Endothelial cell of umbilical vein (primary cell): Measurements from ENCODE around the gene EEFSEC. TPM values are rescaled to one million over a fixed set of nuclear protein-coding genes. Genes with fewer than 3 reads are reported as not detected.

Source experiments
- BruUV-seq: library from RNA; stranded (reverse); fragments of 400-500 nt; replicated peaks from 2 replicates; lab custom pipeline; 2021; lab: Mats Ljungman, UMichigan
- CTCF ChIA-PET: fragments of 300-600, 350-600 bp; sonication (Branson Sonifier 250); formaldehyde crosslinking; loops from one replicate; lab custom pipeline; 2021; ENCODE audit warnings: antibody characterized with exemption, inconsistent platforms; lab: Charles Lee
- POLR2A ChIA-PET: fragments of 300-600, 350-600 bp; sonication (Branson Sonifier 250); formaldehyde crosslinking; loops from one replicate; lab custom pipeline; 2021; ENCODE audit warnings: antibody characterized with exemption, inconsistent platforms; lab: Charles Lee
- DNase-seq: peaks from one replicate; pipeline ENCODE4 v3.0.0-alpha.2; 2011; ENCODE audit warnings: low read depth, low spot score
- FAIRE-seq: peaks from 2 replicates; lab custom pipeline; 2011; peaks lifted over from hg19 to GRCh38; lab: Jason Lieb, UNC
- H2AFZ ChIP-seq: 2 replicates; pipeline ENCODE4 v1.6.0; 2012; ENCODE audit warnings: low read depth, low read length, control low read depth, inconsistent platforms
- H3K27ac ChIP-seq: 2 replicates; pipeline ENCODE4 v1.5.1; 2011; ENCODE audit warnings: low read depth, mild to moderate bottlenecking, control low read depth, low read length, moderate library complexity; ENCODE audit not compliant: insufficient read depth
- H3K27me3 ChIP-seq, 2 experiments: 2 replicates each; pipeline versions ENCODE4 v1.6.0 to v1.6.1; 2011; ENCODE audit warnings: low read length in 2 of 2, mixed read lengths in 1 of 2; ENCODE audit not compliant: control insufficient read depth in 2 of 2, insufficient read depth in 2 of 2
- H3K36me3 ChIP-seq, 2 experiments: 2 replicates in 1 of 2; 3 replicates in 1 of 2; pipeline ENCODE4 v1.5.1; 2011; ENCODE audit warnings: low read length in 2 of 2, mild to moderate bottlenecking in 1 of 2, moderate library complexity in 1 of 2; ENCODE audit not compliant: control insufficient read depth in 2 of 2, insufficient read depth in 2 of 2; ENCODE audit errors: extremely low read depth in 1 of 2
- H3K4me1 ChIP-seq: 3 replicates; pipeline ENCODE4 v1.5.1; 2011; ENCODE audit warnings: mild to moderate bottlenecking, low read length; ENCODE audit not compliant: control insufficient read depth, insufficient read depth; ENCODE audit errors: extremely low read depth
- H3K4me2 ChIP-seq: 2 replicates; pipeline ENCODE4 v1.6.1; 2011; ENCODE audit warnings: low read length, control low read depth, mixed read lengths; ENCODE audit not compliant: insufficient read depth
- H3K4me3 ChIP-seq, 3 experiments: fragments of 200-600 bp in 1 of 3; sonication (generic), shearing (Covaris generic) in 1 of 3; replicated peaks in 1 of 3; 2 replicates each; pipeline ENCODE4 v1.5.1; 2011 to 2016; ENCODE audit warnings: control low read depth in 3 of 3, low read length in 3 of 3, mild to moderate bottlenecking in 2 of 3, inconsistent platforms in 1 of 3, low read depth in 1 of 3, moderate library complexity in 1 of 3; ENCODE audit not compliant: insufficient read depth in 1 of 3
- H3K79me2 ChIP-seq: 2 replicates; pipeline ENCODE4 v1.6.0; 2012; ENCODE audit warnings: low read length, inconsistent platforms; ENCODE audit not compliant: control insufficient read depth, insufficient read depth
- H3K9ac ChIP-seq: replicated peaks from 2 replicates; pipeline ENCODE3; 2011; ENCODE audit warnings: low read length, control low read depth; ENCODE audit not compliant: insufficient read depth; ENCODE audit errors: extremely low read depth
- H3K9me1 ChIP-seq: replicated peaks from 3 replicates; pipeline ENCODE4 v1.6.0; 2011; ENCODE audit warnings: mild to moderate bottlenecking, low read length; ENCODE audit not compliant: control insufficient read depth, insufficient read depth; ENCODE audit errors: extremely low read depth
- H3K9me3 ChIP-seq: replicated peaks from 2 replicates; pipeline ENCODE4 v1.5.1; 2012; ENCODE audit warnings: low read length, inconsistent platforms; ENCODE audit not compliant: control insufficient read depth, insufficient read depth
- H4K20me1 ChIP-seq: replicated peaks from 2 replicates; pipeline ENCODE3; 2011; ENCODE audit warnings: mild to moderate bottlenecking, low read length; ENCODE audit not compliant: control insufficient read depth, insufficient read depth; ENCODE audit errors: extremely low read depth
- CTCF ChIP-seq, 2 donors: IDR thresholded peaks; 1 replicate in 1 of 2; 2 replicates in 1 of 2; pipeline ENCODE4 v1.5.1; 2011; ENCODE audit warnings: low read length in 2 of 2, mild to moderate bottlenecking in 2 of 2, moderate library complexity in 2 of 2, control low read depth in 1 of 2, inconsistent platforms in 1 of 2, low read depth in 1 of 2; ENCODE audit not compliant: insufficient read depth in 1 of 2; ENCODE audit errors: extremely low read depth in 1 of 2
- EZH2 ChIP-seq: IDR thresholded peaks from 2 replicates; pipeline ENCODE4 v1.6.1; 2012; ENCODE audit warnings: borderline replicate concordance, low read depth, mild to moderate bottlenecking, moderate library complexity, low read length, inconsistent platforms; ENCODE audit not compliant: severe bottlenecking
- FOS ChIP-seq: IDR thresholded peaks from 2 replicates; pipeline ENCODE4 v1.6.1; 2011; ENCODE audit warnings: mild to moderate bottlenecking, low read length, moderate library complexity, borderline replicate concordance; ENCODE audit not compliant: insufficient read depth
- GATA2 ChIP-seq: IDR thresholded peaks from 2 replicates; pipeline ENCODE4 v1.7.0; 2011; ENCODE audit warnings: low read depth, mild to moderate bottlenecking, moderate library complexity, mixed read lengths, low read length; ENCODE audit not compliant: insufficient read length, insufficient read depth
- JUN ChIP-seq: IDR thresholded peaks from 2 replicates; pipeline ENCODE4 v1.6.1; 2011; ENCODE audit warnings: borderline replicate concordance, low read depth; ENCODE audit not compliant: insufficient read length, insufficient read depth
- MAX ChIP-seq: IDR thresholded peaks from 2 replicates; pipeline ENCODE4 v1.6.1; 2011; ENCODE audit not compliant: insufficient read depth, insufficient read length
- MYC ChIP-seq: IDR thresholded peaks from one replicate; pipeline ENCODE4 v1.6.1; 2011; ENCODE audit warnings: mild to moderate bottlenecking, low read depth, low read length
- POLR2A ChIP-seq: IDR thresholded peaks from 2 replicates; pipeline ENCODE4 v1.6.1; 2012; ENCODE audit warnings: low read depth, mild to moderate bottlenecking, control low read depth, low read length
- POLR2AphosphoS5 ChIP-seq: IDR thresholded peaks from 2 replicates; pipeline ENCODE4 v1.6.1; 2012; ENCODE audit warnings: low read depth, mild to moderate bottlenecking, control low read depth, low read length, moderate library complexity; ENCODE audit not compliant: insufficient read depth
- dilution Hi-C: fragments of 300-500 bp; cut with MboI; formaldehyde crosslinking; loops from one replicate; pipeline ENCODE4 v1.15.0; 2019; ENCODE audit warnings: low sequenced_read_pairs; ENCODE audit not compliant: extremely low pct_ligation_motif_present
- intact Hi-C: fragments of 100-400 bp; cut with micrococcal nuclease; formaldehyde crosslinking; loops from one replicate; pipeline ENCODE4 v1.10.0; 2022
- polyA plus RNA-seq, 4 experiments: library from polyadenylated mRNA; depleted of rRNA in 3 of 4; stranded (reverse) in 3 of 4; unstranded in 1 of 4; fragments of >200 nt; gene quantifications; 2 replicates each; pipeline versions ENCODE4 v1.2.1 to v1.2.3, GENCODE V29; 2011 to 2012; ENCODE audit warnings: missing spikeins in 1 of 4
- total RNA-seq: library from RNA; stranded (reverse); gene quantifications from 2 replicates; pipeline ENCODE4 v1.2.3, GENCODE V29; 2021

Gene EEFSEC
- total and polyA plus RNA-seq, 2 donors (not counting 3 experiments of a cell fraction or from before 2014, with no cell fraction given) = 13.1 to 14.5 TPM

- FAIRE-seq = no peak
- no peaks in the 10 kb centered on the region for H4K20me1 ChIP-seq
- no peak overlapping the region for H3K9ac ChIP-seq
- no peaks in the 10 kb centered on the region for H3K27me3 ChIP-seq
- ChIA-PET CTCF (interaction anchor here (1.1 kb wide), 1 partner anchor 27 kb away, joined by 3 read pairs; no protein-coding TSS in a partner anchor), POLR2A (no interaction called here)
- H3K9me3 ChIP-seq = no peaks in the 10 kb centered on the region
- dilution Hi-C loops (no loop called here), intact Hi-C loops (no loop called here)
- H3K4me2 ChIP-seq = no peak overlapping the region
- H3K79me2 ChIP-seq = no peaks in the 10 kb centered on the region
- no peak overlapping the region for H2AFZ ChIP-seq
- no peak for DNase-seq
- H3K4me3 ChIP-seq = no peak overlapping the region
- TF ChIP-seq CTCF (IDR thresholded peaks at IDR 0.05; ENCODE audit: extremely low read depth in 1 of 2, insufficient read depth in 1 of 2, low read depth in 1 of 2, low read length in 2 of 2) = no peak
- H3K9me1 ChIP-seq = no peaks in the 10 kb centered on the region
- no TSS peak for BruUV-seq
- no peaks in the 10 kb centered on the region for H3K36me3 ChIP-seq
- no peak overlapping the region for H3K27ac ChIP-seq
- H3K4me1 ChIP-seq = peaks cover 11% of the 10 kb centered on the region
Observed at GRCh38 chr3:128339491-128340012, 186.3 kb downstream of the EEFSEC start.

- intact Hi-C loops = no loop called here
- no peaks in the 10 kb centered on the region for H3K9me1 ChIP-seq
- dilution Hi-C loops = no loop called here
- TF ChIP-seq MYC = no peak
- no peak for TF ChIP-seq POLR2A
- no peak for TF ChIP-seq FOS
- TF ChIP-seq POLR2AphosphoS5 = no peak
- no peak for TF ChIP-seq GATA2
- TF ChIP-seq JUN = no peak
- TF ChIP-seq CTCF (IDR thresholded peaks at IDR 0.05; ENCODE audit: extremely low read depth in 1 of 2, insufficient read depth in 1 of 2, low read depth in 1 of 2, low read length in 2 of 2) = no peak
- no peak for TF ChIP-seq MAX
- no peak for TF ChIP-seq EZH2
- no peak for DNase-seq
- no peak overlapping the region for H3K4me2 ChIP-seq
- FAIRE-seq = no peak
- H3K4me1 ChIP-seq = peaks cover 11% of the 10 kb centered on the region
- H4K20me1 ChIP-seq = no peaks in the 10 kb centered on the region
- H3K27me3 ChIP-seq = no peaks in the 10 kb centered on the region
- H3K27ac ChIP-seq = no peak overlapping the region
- ChIA-PET POLR2A (no interaction called here), CTCF (interaction anchor here (1.1 kb wide), 1 partner anchor 26 kb away, joined by 3 read pairs; no protein-coding TSS in a partner anchor)
- H3K79me2 ChIP-seq = no peaks in the 10 kb centered on the region
- no peak overlapping the region for H2AFZ ChIP-seq
- no peak overlapping the region for H3K9ac ChIP-seq
- H3K4me3 ChIP-seq = no peak overlapping the region
- H3K9me3 ChIP-seq = no peaks in the 10 kb centered on the region
- no TSS peak for BruUV-seq
- H3K36me3 ChIP-seq = no peaks in the 10 kb centered on the region
Observed at GRCh38 chr3:128340198-128340903, 187.1 kb downstream of the EEFSEC start.
